Pancreas (tissue), 10 donors: ENCODE results near the gene ZNF670. TPM values are rescaled to one million over a fixed set of nuclear protein-coding genes. Genes with fewer than 3 reads are reported as not detected.

Source experiments
- ATAC-seq, 4 donors: fragments of 200-7000 bp; cut with Tn5 transposase; one replicate each; pipeline versions ENCODE4 v1.8.0 to v1.9.1; 2020; ENCODE audit warnings: mild to moderate bottlenecking in 4 of 4, moderate library complexity in 4 of 4
- DNase-seq, 6 donors: peaks; one replicate each; pipeline ENCODE4 v3.0.0-alpha.2; 2020
- FAIRE-seq: peaks from 2 replicates; lab custom pipeline; 2012; peaks lifted over from hg19 to GRCh38; lab: Jason Lieb, UNC
- H3K27ac ChIP-seq, 4 donors: fragments of 200-600 bp; sonication (generic); 1 replicate in 3 of 4; 2 replicates in 1 of 4; pipeline versions ENCODE4 v1.5.0 to v1.8.0; 2020
- H3K27me3 ChIP-seq, 4 donors: fragments of 200-600 bp; one replicate each; pipeline ENCODE4 v1.8.0; 2021
- H3K36me3 ChIP-seq, 3 donors: fragments of 200-600 bp; sonication (generic) in 1 of 3; one replicate each; pipeline versions ENCODE4 v1.5.0 to v1.8.0; 2020 to 2021
- H3K4me1 ChIP-seq, 3 donors: fragments of 200-600 bp; one replicate each; pipeline ENCODE4 v1.8.0; 2021
- H3K4me3 ChIP-seq, 4 donors: fragments of 200-600 bp; sonication (generic) in 2 of 4; one replicate each; pipeline versions ENCODE4 v1.5.0 to v1.8.0; 2020 to 2021
- H3K9me3 ChIP-seq, 4 donors: fragments of 200-600 bp; one replicate each; pipeline ENCODE4 v1.8.0; 2021
- WGBS, 2 donors: extraction: QIAGEN DNeasy Blood & Tissue Kit; methylation state at CpG; one replicate each; pipeline ENCODE4 v1.1.7; 2013; 5-methylcytosine and 5-hydroxymethylcytosine counted together
- intact Hi-C, 3 donors: fragments of 100-400 bp; cut with DNase I; formaldehyde crosslinking; loops; one replicate each; pipeline versions ENCODE4 v1.11.1 to v1.14.2; 2022
- polyA plus RNA-seq, 2 donors: library from polyadenylated mRNA; stranded (reverse); fragments of 200-250 nt; gene quantifications; one replicate each; pipeline ENCODE4 v1.2.3, GENCODE V29; 2013
- total RNA-seq, 6 donors: library from RNA; stranded (reverse); fragmentation: NEBNext Ultra II Directional in 4 of 6; extraction: Animal tissue kit (Norgen Biotek cat#: 25700) in 4 of 6; gene quantifications; one replicate each; pipeline versions ENCODE4 v1.2.1 to v1.2.4, GENCODE V29; 2021 to 2023
- TF ChIP-seq, protein P1 (sequence below), 4 donors: fragments of 200-600 bp; sonication (generic) in 3 of 4; IDR thresholded peaks; one replicate each; pipeline versions ENCODE4 v1.5.0 to v1.8.0; 2021; ENCODE audit warnings: antibody characterized with exemption in 4 of 4
- donor health status: healthy with polysubstance abuse.
- donor health status: DM: no; HTN: no; CAD: no; lungs with moderate emphysema.
- donor health status: DM: no; HTN: no; CAD: no.
- donor health status: control.
- donor health status: control.
- donor health status: Bipolar disorder and iron deficiency.
- donor health status: DM: yes; HTN: yes; CAD: no.
- donor health status: DM: no; HTN: no; CAD: no.
- donor health status: DM: no; HTN: no; CAD: no.
- donor health status: DM: yes; HTN: yes; CAD: no.

Gene ZNF670
- total and polyA plus RNA-seq, 8 donors: 0.74 to 2.3 (median 1.2) TPM

DNA sequence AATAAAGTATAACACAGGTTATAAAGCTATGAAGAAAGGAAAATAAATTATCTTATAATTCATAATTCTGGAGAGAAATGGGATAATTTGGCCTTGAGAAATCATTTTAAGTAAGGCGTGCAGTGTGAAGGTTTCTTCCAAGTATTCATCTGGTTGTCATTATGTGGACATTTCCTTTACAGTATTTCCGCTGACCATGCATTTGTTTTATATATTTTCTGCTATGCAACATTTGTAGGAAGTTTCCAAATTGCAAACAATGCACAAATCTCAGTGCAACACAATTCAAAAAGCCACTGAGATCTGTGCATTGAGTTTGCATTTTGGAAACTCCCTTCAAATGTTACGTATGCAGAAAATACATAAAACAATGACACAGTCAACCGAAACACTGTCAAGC, 17.8 kb downstream of the ZNF670 start:
- DNase-seq (no peak), FAIRE-seq (no peak), ATAC-seq (no peak)
- intact Hi-C loops: no loop called here
- Histone ChIP-seq H3K36me3 (no peaks in the 10 kb centered on the region), H3K27ac (no peak overlapping the region), H3K9me3 (no peaks in the 10 kb centered on the region), H3K27me3 (no peaks in the 10 kb centered on the region), H3K4me1 (no peaks in the 10 kb centered on the region), H3K4me3 (no peak overlapping the region)
- WGBS, 2 donors: 96% methylated on average over 4 of the region's 4 CpGs
- TF ChIP-seq, protein P1, sequence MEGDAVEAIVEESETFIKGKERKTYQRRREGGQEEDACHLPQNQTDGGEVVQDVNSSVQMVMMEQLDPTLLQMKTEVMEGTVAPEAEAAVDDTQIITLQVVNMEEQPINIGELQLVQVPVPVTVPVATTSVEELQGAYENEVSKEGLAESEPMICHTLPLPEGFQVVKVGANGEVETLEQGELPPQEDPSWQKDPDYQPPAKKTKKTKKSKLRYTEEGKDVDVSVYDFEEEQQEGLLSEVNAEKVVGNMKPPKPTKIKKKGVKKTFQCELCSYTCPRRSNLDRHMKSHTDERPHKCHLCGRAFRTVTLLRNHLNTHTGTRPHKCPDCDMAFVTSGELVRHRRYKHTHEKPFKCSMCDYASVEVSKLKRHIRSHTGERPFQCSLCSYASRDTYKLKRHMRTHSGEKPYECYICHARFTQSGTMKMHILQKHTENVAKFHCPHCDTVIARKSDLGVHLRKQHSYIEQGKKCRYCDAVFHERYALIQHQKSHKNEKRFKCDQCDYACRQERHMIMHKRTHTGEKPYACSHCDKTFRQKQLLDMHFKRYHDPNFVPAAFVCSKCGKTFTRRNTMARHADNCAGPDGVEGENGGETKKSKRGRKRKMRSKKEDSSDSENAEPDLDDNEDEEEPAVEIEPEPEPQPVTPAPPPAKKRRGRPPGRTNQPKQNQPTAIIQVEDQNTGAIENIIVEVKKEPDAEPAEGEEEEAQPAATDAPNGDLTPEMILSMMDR (IDR thresholded peaks at IDR 0.05): no peak

DNA sequence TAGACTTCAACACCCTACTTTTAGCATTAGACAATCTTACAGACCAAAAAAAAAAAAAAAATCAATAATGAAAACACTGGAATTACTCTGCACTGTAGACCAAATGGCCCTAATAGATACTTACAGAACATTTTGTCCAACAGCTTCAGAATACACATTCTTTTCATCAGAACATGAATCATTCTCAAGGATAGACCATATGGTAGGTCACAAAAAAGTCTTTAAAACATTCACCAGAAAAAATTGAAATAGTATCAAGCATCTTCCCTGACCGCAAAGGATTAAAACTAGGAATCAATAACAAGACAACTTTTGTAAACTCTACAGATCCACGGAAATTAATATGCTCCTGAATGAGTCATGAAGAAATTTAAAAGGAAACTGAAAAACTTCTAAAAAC, 22.5 kb downstream of the ZNF670 start:
- FAIRE-seq (no peak), DNase-seq (no peak), ATAC-seq (no peak)
- TF ChIP-seq, protein P1 (IDR thresholded peaks at IDR 0.05): no peak
- intact Hi-C loops: no loop called here
- no peaks in the 10 kb centered on the region for H3K9me3 ChIP-seq
- H3K4me3 ChIP-seq: no peak overlapping the region
- whole genome bisulfite sequencing, 2 donors: 95 to 96% methylated on average over 2 of the region's 2 CpGs
- no peak overlapping the region for H3K27ac ChIP-seq
- H3K36me3 ChIP-seq: no peaks in the 10 kb centered on the region
- H3K27me3 ChIP-seq: no peaks in the 10 kb centered on the region
- no peaks in the 10 kb centered on the region for H3K4me1 ChIP-seq

DNA sequence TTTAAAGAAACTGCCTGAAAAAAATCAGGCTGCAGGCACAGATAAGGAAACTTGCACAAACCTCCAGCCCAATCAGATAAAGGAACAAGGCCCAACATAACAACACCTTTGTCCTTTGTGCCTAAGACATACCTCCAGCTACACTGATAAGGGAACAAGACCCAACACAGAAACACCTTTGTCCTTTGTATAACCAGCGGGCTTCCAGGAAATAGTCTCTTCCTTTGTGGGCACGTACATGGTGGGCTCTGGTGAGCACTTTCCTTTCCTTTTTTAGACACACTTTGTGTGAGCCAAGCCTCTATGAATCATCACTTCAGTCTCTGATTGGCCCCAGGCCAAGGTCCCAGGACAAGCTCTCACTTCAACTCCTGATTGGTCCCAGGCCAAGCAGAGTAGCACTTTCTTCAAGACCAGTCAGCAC, 23.6 kb downstream of the ZNF670 start:
- Histone ChIP-seq H3K4me3 (no peak overlapping the region), H3K27me3 (no peaks in the 10 kb centered on the region), H3K27ac (no peak overlapping the region), H3K4me1 (no peaks in the 10 kb centered on the region), H3K9me3 (no peaks in the 10 kb centered on the region), H3K36me3 (no peaks in the 10 kb centered on the region)
- WGBS, 2 donors: 72 to 73% methylated on average over 2 of the region's 2 CpGs
- no peak for FAIRE-seq
- TF ChIP-seq, protein P1 (IDR thresholded peaks at IDR 0.05): no peak
- ATAC-seq: peak in 1 of 4 donors; percentile 36
- intact Hi-C loops: no loop called here
- no peak for DNase-seq

DNA sequence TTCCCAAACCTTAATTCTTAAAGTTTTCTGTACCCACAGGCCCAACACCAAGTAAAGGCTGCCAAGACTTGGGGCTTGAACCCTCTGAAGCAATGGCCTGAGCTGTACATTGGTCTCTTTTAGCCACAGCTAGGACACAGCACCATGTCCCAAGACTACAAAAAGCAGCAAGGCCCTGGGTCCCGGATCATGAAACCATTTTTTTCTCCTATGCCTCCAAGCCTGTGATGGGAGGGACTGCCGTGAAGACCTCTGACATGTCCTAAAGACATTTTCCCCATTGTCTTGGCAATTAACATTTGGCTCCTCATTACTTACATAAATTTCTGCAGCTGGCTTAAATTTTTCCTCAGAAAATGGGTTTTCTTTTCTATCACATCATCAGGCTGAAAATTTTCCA, 30.9 kb downstream of the ZNF670 start:
- Histone ChIP-seq H3K27ac (no peak overlapping the region), H3K4me3 (no peak overlapping the region), H3K9me3 (no peaks in the 10 kb centered on the region), H3K27me3 (no peaks in the 10 kb centered on the region), H3K4me1 (no peaks in the 10 kb centered on the region), H3K36me3 (no peaks in the 10 kb centered on the region)
- WGBS, 2 donors: 92 to 100% methylated on average over 2 of the region's 2 CpGs
- TF ChIP-seq, protein P1 (IDR thresholded peaks at IDR 0.05): no peak
- FAIRE-seq (no peak), ATAC-seq (no peak), DNase-seq (no peak)
- intact Hi-C loops: no loop called here

DNA sequence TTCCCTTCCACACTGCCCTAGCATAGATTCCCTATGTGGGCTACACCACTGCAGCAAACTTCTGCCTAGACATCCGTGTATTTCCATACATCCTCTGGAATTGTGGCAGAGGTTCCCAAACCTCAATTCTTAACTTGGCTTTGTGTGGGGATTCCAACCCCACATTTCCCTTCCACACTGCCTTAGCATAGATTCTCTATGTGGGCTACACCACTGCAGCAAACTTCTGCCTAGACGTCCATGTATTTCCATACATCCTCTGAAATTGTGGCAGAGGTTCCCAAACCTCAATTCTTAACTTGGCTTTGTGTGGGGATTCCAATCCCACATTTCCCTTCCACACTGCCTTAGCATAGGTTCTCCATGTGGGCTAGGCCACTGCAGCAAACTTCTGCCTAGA, 31.4 kb downstream of the ZNF670 start:
- WGBS, 2 donors: 96 to 98% methylated on average over 2 of the region's 2 CpGs
- Histone ChIP-seq H3K9me3 (no peaks in the 10 kb centered on the region), H3K4me1 (no peaks in the 10 kb centered on the region), H3K27me3 (no peaks in the 10 kb centered on the region), H3K27ac (no peak overlapping the region), H3K4me3 (no peak overlapping the region), H3K36me3 (no peaks in the 10 kb centered on the region)
- TF ChIP-seq, protein P1 (IDR thresholded peaks at IDR 0.05): no peak
- intact Hi-C loops: no loop called here
- FAIRE-seq (no peak), ATAC-seq (no peak), DNase-seq (no peak)
